ENCODE results near the gene CLCNKA.
"Not testable (repeated sequence)": the region's sequence is repeated elsewhere in the genome, so short reads cannot be mapped to it uniquely, and the experiment has no call there.

CLCNKA gene

GRCh38 chr1:16018749-16019643, 2.8 kb upstream of the CLCNKA start:
- no peak for FAIRE-seq

GRCh38 chr1:16019644-16020277, 2.1 kb upstream of the CLCNKA start:
- no peak for FAIRE-seq

DNA sequence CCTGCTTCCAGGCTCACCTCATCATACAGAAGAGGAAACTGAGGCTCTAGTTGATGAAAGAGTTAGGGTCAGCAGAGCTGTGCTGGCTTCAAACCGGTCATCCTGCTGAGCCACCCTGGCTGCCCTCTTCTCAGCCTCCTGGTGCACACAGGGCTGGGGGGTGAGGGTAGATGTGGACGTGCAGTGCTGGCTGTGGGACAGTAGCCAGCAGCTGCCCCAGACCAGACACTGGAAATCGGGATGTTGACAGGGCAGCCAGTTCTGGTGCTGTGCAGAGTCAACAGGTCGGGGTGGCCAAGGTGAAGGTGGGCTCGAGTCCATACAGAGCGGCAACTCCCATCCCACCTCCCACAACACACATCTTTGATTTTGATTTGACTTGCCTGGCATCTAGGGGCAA, 1.5 kb upstream of the CLCNKA start:
- no peak for FAIRE-seq

DNA sequence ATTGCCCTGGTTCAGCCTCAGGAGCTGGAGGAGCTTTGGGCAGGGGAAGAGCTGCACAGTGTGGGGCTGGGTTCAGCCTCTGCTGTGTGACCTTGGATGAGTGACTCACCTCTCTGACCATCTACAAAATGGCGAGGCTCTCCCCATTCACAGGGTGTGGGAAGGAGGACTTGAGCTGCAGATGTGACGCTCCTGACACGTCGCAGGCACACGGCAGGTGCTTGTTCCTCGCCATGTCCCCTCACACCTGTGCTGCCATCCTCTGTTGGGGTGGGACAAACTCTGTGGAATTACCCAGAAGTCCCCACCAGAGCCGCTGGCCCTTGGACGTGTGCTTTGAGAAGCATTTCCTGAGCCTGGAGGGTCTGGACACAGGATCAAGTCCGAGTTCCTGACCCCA, 958 bp upstream of the CLCNKA start:
- FAIRE-seq = not testable (repeated sequence)

DNA sequence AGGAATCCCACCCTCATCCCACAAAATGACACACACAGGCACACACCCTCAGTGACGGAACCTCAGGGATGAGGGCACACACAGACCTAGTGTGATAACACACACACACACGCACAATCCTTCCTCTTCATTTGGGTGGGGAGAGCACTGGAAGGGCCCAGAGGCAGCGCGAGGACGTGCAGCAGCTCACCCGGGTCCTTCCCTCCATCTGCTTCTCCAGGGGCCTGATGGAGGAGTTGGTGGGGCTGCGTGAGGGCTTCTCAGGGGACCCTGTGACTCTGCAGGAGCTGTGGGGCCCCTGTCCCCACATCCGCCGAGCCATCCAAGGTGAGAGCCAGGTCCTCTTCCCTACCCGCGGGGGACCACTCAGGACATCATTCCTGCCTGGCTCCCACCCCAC, 557 bp downstream of the CLCNKA start:
- no peak for FAIRE-seq

DNA sequence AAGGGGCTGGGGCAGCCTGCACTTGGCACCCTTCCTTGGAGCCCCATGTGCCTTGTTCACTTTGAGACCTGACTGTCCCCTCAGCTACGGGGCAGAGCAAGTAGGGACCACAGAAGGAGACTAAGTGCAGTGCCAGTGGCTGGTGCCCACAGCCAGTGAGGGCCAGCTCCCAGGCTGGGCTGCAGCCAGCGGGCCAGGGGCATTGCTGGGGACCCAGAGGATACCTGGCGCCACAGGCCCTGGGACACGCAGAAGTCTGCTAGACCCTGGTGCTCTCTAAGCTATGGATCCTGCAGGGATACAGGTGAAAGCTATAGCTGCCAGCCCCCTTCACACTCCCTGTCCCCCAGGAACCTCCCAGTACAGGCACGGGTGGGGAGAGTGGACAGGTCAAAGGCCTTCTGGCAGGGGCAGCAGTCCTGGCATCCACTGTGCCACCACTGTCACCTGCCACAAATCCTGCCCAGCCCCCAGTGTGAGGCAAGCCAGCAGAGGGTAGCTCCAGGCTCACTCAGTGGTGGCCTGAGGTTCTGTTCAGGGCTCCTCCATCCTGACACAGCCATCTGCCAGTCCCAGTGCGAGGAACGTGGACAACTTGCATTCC, 1.3 kb downstream of the CLCNKA start:
- FAIRE-seq = no peak

DNA sequence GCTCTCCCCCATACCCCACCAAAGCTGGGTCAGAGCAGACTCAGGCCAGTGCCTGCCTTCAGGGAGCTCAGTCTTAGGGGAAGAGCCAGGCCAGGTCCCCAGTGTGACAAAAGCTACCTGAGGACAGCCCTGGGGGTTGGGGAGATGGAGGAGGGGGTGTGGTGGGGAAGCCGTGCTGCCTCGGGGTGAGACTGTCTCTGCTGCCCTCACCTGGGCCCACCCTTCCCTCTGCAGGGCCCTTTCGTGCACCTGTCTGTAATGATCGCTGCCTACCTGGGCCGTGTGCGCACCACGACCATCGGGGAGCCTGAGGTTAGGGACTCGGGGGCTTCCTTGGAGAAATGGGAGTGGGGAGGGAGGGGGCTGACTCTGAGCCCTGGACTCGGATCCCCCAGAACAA, 4.5 kb downstream of the CLCNKA start:
- FAIRE-seq = not testable (repeated sequence)

- FAIRE-seq = no peak
Observed at GRCh38 chr1:16026723-16027484, 5.1 kb downstream of the CLCNKA start.

- no peak for FAIRE-seq
Observed at GRCh38 chr1:16028237-16029002, 6.6 kb downstream of the CLCNKA start.

DNA sequence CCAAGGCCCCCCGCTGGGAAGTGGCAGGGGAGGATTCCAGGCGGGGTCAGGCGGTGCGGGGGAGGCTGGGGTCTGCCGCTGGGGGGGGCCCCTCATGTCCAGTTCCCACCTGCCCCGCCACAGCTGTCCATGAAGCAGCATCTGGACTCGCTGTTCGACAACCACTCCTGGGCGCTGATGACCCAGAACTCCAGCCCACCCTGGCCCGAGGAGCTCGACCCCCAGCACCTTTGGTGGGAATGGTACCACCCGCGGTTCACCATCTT, 7.1 kb downstream of the CLCNKA start:
- FAIRE-seq = not testable (repeated sequence)

GRCh38 chr1:16029288-16029687, 7.5 kb downstream of the CLCNKA start:
- FAIRE-seq = no peak

GRCh38 chr1:16031551-16031950, 9.7 kb downstream of the CLCNKA start:
- no peak for FAIRE-seq

DNA sequence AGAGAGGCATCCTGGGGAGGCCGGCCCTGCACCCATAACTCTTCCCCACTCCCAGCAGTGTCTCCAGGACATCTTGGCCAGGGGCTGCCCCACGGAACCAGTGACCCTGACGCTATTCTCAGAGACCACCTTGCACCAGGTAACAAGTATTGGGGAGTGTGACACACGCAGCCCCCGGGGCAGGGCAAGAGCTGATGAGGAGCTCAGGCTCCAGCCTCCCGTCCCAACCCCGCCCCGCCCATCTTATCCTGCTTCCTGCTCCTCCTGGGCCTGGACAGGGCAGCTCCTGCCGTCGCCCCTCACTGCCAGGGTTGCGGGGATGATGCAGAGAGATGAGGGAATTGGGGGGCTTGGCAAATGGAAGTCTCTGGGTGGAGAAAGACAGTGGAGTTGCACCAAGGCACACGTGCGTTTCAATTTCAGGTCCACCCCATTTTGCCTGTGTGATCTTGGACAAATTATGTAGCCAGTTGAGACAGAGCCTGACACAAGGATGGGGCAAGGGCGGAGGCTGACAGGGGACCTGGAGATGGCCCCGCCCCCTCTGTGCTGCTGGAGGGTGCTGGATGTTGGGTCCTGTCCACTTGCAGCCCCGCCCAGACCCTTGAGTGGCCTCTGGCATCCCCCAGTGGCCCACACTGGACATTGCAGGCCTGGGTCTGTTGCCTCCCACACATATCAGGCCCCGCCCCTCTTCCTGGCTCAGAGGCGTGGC, 10.7 kb downstream of the CLCNKA start:
- no peak for FAIRE-seq

DNA sequence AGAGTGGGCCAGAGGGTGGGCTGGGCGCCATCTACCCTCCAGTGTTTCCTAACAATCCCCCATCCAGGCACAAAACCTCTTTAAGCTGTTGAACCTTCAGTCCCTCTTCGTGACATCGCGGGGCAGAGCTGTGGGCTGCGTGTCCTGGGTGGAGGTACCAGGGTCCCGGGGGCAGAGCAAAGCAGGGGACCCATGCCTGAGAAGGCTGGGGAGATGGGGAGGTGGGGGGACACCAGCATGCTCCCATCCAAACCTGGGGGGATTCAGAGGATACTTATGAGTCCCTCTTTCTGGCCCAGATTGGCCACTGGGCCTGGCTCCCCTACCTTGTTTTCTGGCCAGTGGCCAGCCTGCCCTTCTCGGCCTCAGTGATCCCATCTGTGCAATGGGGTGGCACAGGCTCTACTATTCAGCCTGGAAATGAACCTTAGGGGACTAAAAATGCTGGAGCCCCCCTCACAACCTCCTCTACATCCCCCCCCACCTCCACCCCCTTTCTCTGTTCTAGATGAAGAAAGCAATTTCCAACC, 11.3 kb downstream of the CLCNKA start:
- FAIRE-seq = not testable (repeated sequence)

DNA sequence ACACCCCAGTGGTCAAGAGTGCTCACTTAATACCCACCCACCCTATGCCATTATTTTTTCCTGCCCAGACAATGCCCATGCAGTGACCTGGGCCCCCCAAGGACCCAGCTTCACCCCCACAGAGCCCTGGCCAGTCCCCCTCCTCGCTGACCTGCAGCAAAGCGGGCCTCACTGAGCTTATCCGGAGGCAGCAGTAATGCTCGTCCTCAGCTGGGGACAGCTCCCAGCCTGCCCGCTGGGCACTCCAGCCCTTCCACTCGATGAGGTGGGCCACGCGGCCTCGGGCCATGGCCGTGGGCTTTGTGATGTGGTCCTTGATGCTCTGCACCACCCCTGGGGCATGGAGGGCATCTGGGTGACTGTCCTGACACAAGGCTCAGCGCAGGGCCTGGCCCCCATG, 14.6 kb downstream of the CLCNKA start:
- not testable (repeated sequence) for FAIRE-seq

DNA sequence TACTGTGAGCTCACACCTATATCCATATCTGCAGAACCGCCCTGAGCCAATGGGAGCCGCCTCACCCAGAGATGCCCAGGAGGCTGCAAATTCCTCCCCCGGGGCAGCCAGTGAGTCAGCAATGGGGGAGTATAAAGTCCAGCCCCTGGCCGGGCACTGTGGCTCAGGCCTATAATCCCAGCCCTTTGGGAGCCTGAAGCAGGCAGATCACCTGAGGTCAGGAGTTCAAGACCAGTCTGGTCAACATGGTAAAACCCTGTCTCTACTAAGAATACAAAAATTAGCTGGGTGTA, 16.7 kb downstream of the CLCNKA start:
- FAIRE-seq = no peak

DNA sequence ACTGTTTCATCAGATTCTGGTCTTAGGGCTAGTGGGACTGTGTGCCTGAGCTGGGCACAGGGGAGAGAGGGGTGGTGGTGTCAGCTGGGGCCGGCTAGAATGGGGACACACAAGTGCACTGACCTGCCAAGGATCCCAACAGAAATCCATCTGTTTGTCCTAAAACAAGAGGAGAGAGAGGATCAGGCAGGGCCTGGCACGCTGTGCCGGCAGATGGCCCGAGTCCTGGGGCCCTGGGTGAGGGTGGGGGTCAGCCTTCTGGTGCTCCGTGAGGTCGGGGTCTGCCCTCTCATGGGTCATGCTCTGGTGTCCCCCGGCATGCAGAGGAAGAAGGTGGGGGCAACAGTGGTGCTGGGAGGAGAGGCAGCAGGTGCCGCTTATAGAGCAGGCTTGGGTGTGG, 18.0 kb downstream of the CLCNKA start:
- not testable (repeated sequence) for FAIRE-seq

- no peak for FAIRE-seq
Observed at GRCh38 chr1:16041200-16041599, 19.4 kb downstream of the CLCNKA start.

DNA sequence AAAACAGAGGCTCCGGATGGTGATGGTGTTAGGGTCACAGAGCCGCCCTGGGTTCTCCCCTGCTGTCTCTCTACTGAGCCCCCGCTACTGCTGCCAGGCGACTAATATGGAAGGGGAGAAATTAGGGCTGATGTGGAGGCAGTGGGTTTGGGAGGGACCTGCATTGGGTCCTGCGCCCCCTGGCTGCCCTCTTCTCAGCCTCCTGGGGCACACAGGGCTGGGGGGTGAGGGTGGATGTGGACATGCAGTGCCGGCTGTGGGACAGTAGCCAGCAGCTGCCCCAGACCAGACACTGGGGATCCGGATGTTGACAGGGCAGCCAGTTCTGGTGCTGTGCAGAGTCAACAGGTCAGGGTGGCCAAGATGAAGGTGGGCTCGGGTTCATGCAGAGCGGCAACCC, 20.3 kb downstream of the CLCNKA start:
- FAIRE-seq = no peak

DNA sequence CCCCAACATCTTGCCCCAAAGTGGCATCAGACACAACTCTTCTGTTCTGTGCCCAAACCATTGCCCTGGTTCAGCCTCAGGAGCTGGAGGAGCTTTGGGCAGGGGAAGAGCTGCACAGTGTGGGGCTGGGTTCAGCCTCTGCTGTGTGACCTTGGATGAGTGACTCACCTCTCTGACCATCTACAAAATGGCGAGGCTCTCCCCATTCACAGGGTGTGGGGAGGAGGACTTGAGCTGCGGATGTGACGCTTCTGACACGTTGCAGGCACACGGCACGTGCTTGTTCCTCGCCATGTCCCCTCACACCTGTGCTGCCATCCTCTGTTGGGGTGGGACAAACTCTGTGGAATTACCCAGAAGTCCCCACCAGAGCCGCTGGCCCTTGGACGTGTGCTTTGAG, 20.8 kb downstream of the CLCNKA start:
- FAIRE-seq = not testable (repeated sequence)

DNA sequence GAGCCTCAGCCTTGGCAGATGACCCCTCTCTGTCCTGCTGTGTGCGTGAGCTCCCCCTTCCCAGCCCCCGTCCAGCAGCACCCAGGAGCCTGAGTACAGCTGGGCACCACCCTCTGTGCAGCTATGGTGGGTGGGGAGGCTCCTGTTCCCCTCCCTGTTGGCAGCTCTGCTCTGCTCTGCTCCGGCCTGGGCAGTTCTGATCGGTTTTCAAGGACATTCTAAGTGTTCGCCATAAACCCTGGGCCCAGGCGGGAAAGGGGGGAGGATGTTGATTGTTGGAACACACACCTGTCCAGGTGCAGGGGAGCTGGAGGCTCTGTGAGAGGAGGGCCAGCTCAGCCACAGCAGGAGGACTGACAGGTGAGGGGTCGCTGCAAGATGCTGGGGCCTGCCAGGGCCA, 21.7 kb downstream of the CLCNKA start, which contains the start of gene CLCNKB:
CLCNKB (plus strand) TSS at position 262 of the 400 bp plus-strand sequence. CDS start 711 bp downstream, outside the sequence.
- FAIRE-seq = no peak

GRCh38 chr1:16043950-16044349, 22.1 kb downstream of the CLCNKA start:
- FAIRE-seq = no peak

Data from islet of Langerhans (tissue), 1 donor.